Hippocampal formation (tissue), 2 donors: Measurements from ENCODE around the gene RPS15.

Experiments
- DNase-seq, 2 donors: peaks; one replicate each; lab custom pipeline; 2025; lab: John Stamatoyannopoulos, UW

The RPS15 gene

GRCh38 chr19:1483979-1484428, 45.8 kb downstream of the RPS15 start:
- DNase-seq: no peak

GRCh38 chr19:1486720-1487575, 48.8 kb downstream of the RPS15 start:
- DNase-seq: no peak

GRCh38 chr19:1487576-1488281, 49.5 kb downstream of the RPS15 start:
- DNase-seq: no peak

- DNase-seq: no peak
These were observed 50.0 kb downstream of the RPS15 start for GRCh38 chr19:1488282-1488601.

- no peak for DNase-seq
These were observed 51.5 kb downstream of the RPS15 start for GRCh38 chr19:1489463-1490310.
